DMS 273 (cell line): ENCODE measurements around the gene TFF3.
A peak's percentile ranks its signal among the peaks of the same experiment; 100 is the strongest.

Source experiments
- DNase-seq: peaks from one replicate; lab custom pipeline; 2025; ENCODE audit not compliant: unreplicated experiment; lab: John Stamatoyannopoulos, UW

The TFF3 gene

GRCh38 chr21:42324896-42325295, 9.7 kb upstream of the TFF3 start:
- DNase-seq: no peak

- no peak for DNase-seq
These were observed 6.6 kb upstream of the TFF3 start for GRCh38 chr21:42321845-42322244.

- no peak for DNase-seq
These were observed 6.0 kb upstream of the TFF3 start for GRCh38 chr21:42321231-42321630.

- DNase-seq: no peak
These were observed 5.6 kb upstream of the TFF3 start for GRCh38 chr21:42320791-42321190.

- no peak for DNase-seq
These were observed 4.8 kb upstream of the TFF3 start for GRCh38 chr21:42319851-42320572.

- DNase-seq: no peak
These were observed 4.2 kb upstream of the TFF3 start for GRCh38 chr21:42319376-42319775.

- no peak for DNase-seq
These were observed 2.9 kb upstream of the TFF3 start for GRCh38 chr21:42317826-42318746.

- DNase-seq: no peak
These were observed 2.1 kb upstream of the TFF3 start for GRCh38 chr21:42317341-42317741.

- DNase-seq: no peak
These were observed 1.7 kb upstream of the TFF3 start for GRCh38 chr21:42316891-42317290.

GRCh38 chr21:42314616-42315295, 453 bp downstream of the TFF3 start:
- no peak for DNase-seq

GRCh38 chr21:42313501-42313969, 1.7 kb downstream of the TFF3 start:
- DNase-seq: peak; percentile 68

GRCh38 chr21:42312626-42313104, 2.5 kb downstream of the TFF3 start:
- peak; percentile 41 for DNase-seq

- peak; percentile 22 for DNase-seq
These were observed 3.2 kb downstream of the TFF3 start for GRCh38 chr21:42311816-42312625.

GRCh38 chr21:42311160-42311559, 4.0 kb downstream of the TFF3 start:
- DNase-seq: no peak

- no peak for DNase-seq
These were observed 4.7 kb downstream of the TFF3 start for GRCh38 chr21:42310411-42311001.

- DNase-seq: peak; percentile 79
These were observed 5.4 kb downstream of the TFF3 start for GRCh38 chr21:42309753-42310213.

GRCh38 chr21:42308914-42309752, 6.1 kb downstream of the TFF3 start:
- DNase-seq: no peak

GRCh38 chr21:42308161-42308913, 6.9 kb downstream of the TFF3 start:
- DNase-seq: no peak
